GM12874 (cell line): ENCODE measurements around the gene LMAN2L.

ENCODE experiments used
- CTCF ChIP-seq: IDR thresholded peaks from 2 replicates; pipeline ENCODE4 v1.5.1; 2011; ENCODE audit warnings: low read depth, mild to moderate bottlenecking, control low read depth, low read length, moderate library complexity; ENCODE audit not compliant: insufficient read depth

Gene LMAN2L

GRCh38 chr2:96665083-96665569 is 74.7 kb downstream of the LMAN2L start:
- TF ChIP-seq CTCF: no peak

GRCh38 chr2:96664366-96664925 is 75.4 kb downstream of the LMAN2L start:
- TF ChIP-seq CTCF: no peak

- no peak for TF ChIP-seq CTCF
These were observed 76.0 kb downstream of the LMAN2L start for GRCh38 chr2:96663829-96664228.

GRCh38 chr2:96663177-96663576 is 76.7 kb downstream of the LMAN2L start:
- TF ChIP-seq CTCF: no peak

GRCh38 chr2:96662360-96662759 is 77.5 kb downstream of the LMAN2L start:
- no peak for TF ChIP-seq CTCF

- no peak for TF ChIP-seq CTCF
These were observed 78.5 kb downstream of the LMAN2L start for GRCh38 chr2:96661324-96661723.

- TF ChIP-seq CTCF: no peak
These were observed 83.3 kb downstream of the LMAN2L start for GRCh38 chr2:96656540-96656939.
